ENCODE results near the gene CDKL1. TPM values are rescaled to one million over a fixed set of nuclear protein-coding genes. Genes with fewer than 3 reads are reported as not detected.
"Not testable (repeated sequence)": the region's sequence is repeated elsewhere in the genome, so short reads cannot be mapped to it uniquely, and the experiment has no call there.

The CDKL1 gene
- total and polyA plus RNA-seq, 2 donors (not counting 3 experiments of a cell fraction or from before 2014, with no cell fraction given): 2.6 to 9.7 TPM

GRCh38 chr14:50362764-50363713 is 33.6 kb downstream of the CDKL1 start:
- CTCF ChIA-PET: interaction anchor here (1.3 to 1.6 kb wide), 3 partner anchors 11 to 33 kb away, joined by 3 to 6 read pairs (median 4); partner anchors contain the start of gene CDKL1
- H3K4me3 ChIP-seq (replicated peaks in 1 of 3; ENCODE audit: insufficient read depth in 1 of 3, low read depth in 1 of 3, low read length in 3 of 3): no peak overlapping the region
- dilution Hi-C loops (cut with MboI; ENCODE audit: extremely low pct_ligation_motif_present, low sequenced_read_pairs): no loop called here
- peak overlapping the region; percentile 22 for H3K4me2 ChIP-seq (ENCODE audit: insufficient read depth, low read length)
- FAIRE-seq: no peak
- intact Hi-C loops (cut with micrococcal nuclease): no loop called here
- H3K36me3 ChIP-seq (ENCODE audit: control insufficient read depth in 2 of 2, extremely low read depth in 1 of 2, insufficient read depth in 2 of 2, low read length in 2 of 2): no peaks in the 10 kb centered on the region
- no TSS peak for BruUV-seq (replicated peaks)
- DNase-seq (ENCODE audit: low read depth, low spot score): no peak
- H3K27me3 ChIP-seq (ENCODE audit: control insufficient read depth in 2 of 2, insufficient read depth in 2 of 2, low read length in 2 of 2): no peaks in the 10 kb centered on the region
- no peaks in the 10 kb centered on the region for H3K9me1 ChIP-seq (replicated peaks; ENCODE audit: control insufficient read depth, extremely low read depth, insufficient read depth, low read length)
- TF ChIP-seq MAX (IDR thresholded peaks at IDR 0.05; ENCODE audit: insufficient read depth, insufficient read length) (no peak), GATA2 (IDR thresholded peaks at IDR 0.05; ENCODE audit: insufficient read depth, insufficient read length, low read depth, low read length) (no peak), POLR2A (IDR thresholded peaks at IDR 0.05; ENCODE audit: low read depth, low read length) (no peak)
- peaks cover 12% of the 10 kb centered on the region for H3K4me1 ChIP-seq (ENCODE audit: control insufficient read depth, extremely low read depth, insufficient read depth, low read length)
- H3K79me2 ChIP-seq (ENCODE audit: control insufficient read depth, insufficient read depth, low read length): no peaks in the 10 kb centered on the region
- POLR2A ChIA-PET: interaction anchor here (1.0 kb wide), 1 partner anchor 34 kb away, joined by 3 read pairs; the partner anchor contains the start of gene CDKL1
- no peaks in the 10 kb centered on the region for H4K20me1 ChIP-seq (replicated peaks; ENCODE audit: control insufficient read depth, extremely low read depth, insufficient read depth, low read length)
- no peak overlapping the region for H3K9ac ChIP-seq (replicated peaks; ENCODE audit: extremely low read depth, insufficient read depth, low read length)
- H2AFZ ChIP-seq (ENCODE audit: low read depth, low read length): peak overlapping the region; percentile 19
- no peaks in the 10 kb centered on the region for H3K9me3 ChIP-seq (replicated peaks; ENCODE audit: control insufficient read depth, insufficient read depth, low read length)
- peak overlapping the region; percentile 3 for H3K27ac ChIP-seq (ENCODE audit: insufficient read depth, low read depth, low read length)

- peaks cover 12% of the 10 kb centered on the region for H3K4me1 ChIP-seq (ENCODE audit: control insufficient read depth, extremely low read depth, insufficient read depth, low read length)
- H3K4me2 ChIP-seq (ENCODE audit: insufficient read depth, low read length); FAIRE-seq; H3K9me1 ChIP-seq (replicated peaks; ENCODE audit: control insufficient read depth, extremely low read depth, insufficient read depth, low read length); intact Hi-C loops (cut with micrococcal nuclease); DNase-seq (ENCODE audit: low read depth, low spot score); H3K4me3 ChIP-seq (replicated peaks in 1 of 3; ENCODE audit: insufficient read depth in 1 of 3, low read depth in 1 of 3, low read length in 3 of 3); dilution Hi-C loops (cut with MboI; ENCODE audit: extremely low pct_ligation_motif_present, low sequenced_read_pairs); H3K9ac ChIP-seq (replicated peaks; ENCODE audit: extremely low read depth, insufficient read depth, low read length); H2AFZ ChIP-seq (ENCODE audit: low read depth, low read length); H3K27me3 ChIP-seq (ENCODE audit: control insufficient read depth in 2 of 2, insufficient read depth in 2 of 2, low read length in 2 of 2); H3K9me3 ChIP-seq (replicated peaks; ENCODE audit: control insufficient read depth, insufficient read depth, low read length); H4K20me1 ChIP-seq (replicated peaks; ENCODE audit: control insufficient read depth, extremely low read depth, insufficient read depth, low read length); BruUV-seq (replicated peaks); H3K36me3 ChIP-seq (ENCODE audit: control insufficient read depth in 2 of 2, extremely low read depth in 1 of 2, insufficient read depth in 2 of 2, low read length in 2 of 2); H3K79me2 ChIP-seq (ENCODE audit: control insufficient read depth, insufficient read depth, low read length); H3K27ac ChIP-seq (ENCODE audit: insufficient read depth, low read depth, low read length): not testable (repeated sequence)
- CTCF ChIA-PET: interaction anchor here (1.1 kb wide), 1 partner anchor 19 kb away, joined by 4 read pairs; no protein-coding TSS in a partner anchor
- POLR2A ChIA-PET: interaction anchor here (0.6 kb wide), 1 partner anchor 44 kb away, joined by 3 read pairs; no protein-coding TSS in a partner anchor
Observed at GRCh38 chr14:50361473-50362403, 34.9 kb downstream of the CDKL1 start.

All from endothelial cell of umbilical vein (primary cell).